Stimulated activated naive CD4-positive, alpha-beta T cell (primary cell): ENCODE measurements around the gene NCAPD2.
"Not testable (repeated sequence)": the region's sequence is repeated elsewhere in the genome, so short reads cannot be mapped to it uniquely, and the experiment has no call there.

Experiments used
- DNase-seq, 6 experiments: peaks; one replicate each; lab custom pipeline; 2025; lab: John Stamatoyannopoulos, UW

NCAPD2 gene

GRCh38 chr12:6463216-6463615 is 30.7 kb upstream of the NCAPD2 start:
- peak; percentile 23 to 48 (median 37) for DNase-seq

- no peak for DNase-seq
These were observed 30.0 kb upstream of the NCAPD2 start for GRCh38 chr12:6463858-6464257.

GRCh38 chr12:6464531-6464930 is 29.4 kb upstream of the NCAPD2 start:
- no peak for DNase-seq

- DNase-seq, result peak in 5 of 6 experiments; percentile 21 to 66 (median 41)
These were observed 28.3 kb upstream of the NCAPD2 start for GRCh38 chr12:6465467-6466183.

GRCh38 chr12:6466184-6466573 is 27.7 kb upstream of the NCAPD2 start:
- no peak for DNase-seq

GRCh38 chr12:6466751-6467150 is 27.2 kb upstream of the NCAPD2 start:
- not testable (repeated sequence) for DNase-seq

- not testable (repeated sequence) for DNase-seq
These were observed 26.2 kb upstream of the NCAPD2 start for GRCh38 chr12:6467571-6468282.

- DNase-seq, result no peak
These were observed 25.7 kb upstream of the NCAPD2 start for GRCh38 chr12:6468283-6468575.

GRCh38 chr12:6469092-6469491 is 24.8 kb upstream of the NCAPD2 start:
- no peak for DNase-seq

GRCh38 chr12:6469609-6470374 is 24.1 kb upstream of the NCAPD2 start:
- peak in 1 of 6 experiments; percentile 42 for DNase-seq

- peak; percentile 94 to 96 (median 95) for DNase-seq
These were observed 23.3 kb upstream of the NCAPD2 start, which contains the start of gene VAMP1 for GRCh38 chr12:6470375-6471163. VAMP1 (minus strand) TSS chr12:6470677; CDS start chr12:6470531, 146 bp downstream.

GRCh38 chr12:6471989-6472360 is 21.9 kb upstream of the NCAPD2 start:
- DNase-seq, result no peak

- DNase-seq, result no peak
These were observed 21.4 kb upstream of the NCAPD2 start for GRCh38 chr12:6472491-6472890.

- DNase-seq, result not testable (repeated sequence)
These were observed 18.5 kb upstream of the NCAPD2 start for GRCh38 chr12:6475233-6475975.

- no peak for DNase-seq
These were observed 17.4 kb upstream of the NCAPD2 start for GRCh38 chr12:6476489-6476888.

- not testable (repeated sequence) for DNase-seq
These were observed 16.1 kb upstream of the NCAPD2 start for GRCh38 chr12:6477601-6478377.

- no peak for DNase-seq
These were observed 15.5 kb upstream of the NCAPD2 start for GRCh38 chr12:6478416-6478815.

- no peak for DNase-seq
These were observed 5.7 kb upstream of the NCAPD2 start for GRCh38 chr12:6488240-6488639.

GRCh38 chr12:6489449-6489848 is 4.5 kb upstream of the NCAPD2 start:
- no peak for DNase-seq

GRCh38 chr12:6490673-6491072 is 3.2 kb upstream of the NCAPD2 start:
- not testable (repeated sequence) for DNase-seq
